HG03342 (cell line): ENCODE results near the gene RBM47.
A peak's percentile ranks its signal among the peaks of the same experiment; 100 is the strongest.
"Not testable (repeated sequence)": the region's sequence is repeated elsewhere in the genome, so short reads cannot be mapped to it uniquely, and the experiment has no call there.

Source experiments
- ATAC-seq: cut with Tn5 transposase; IDR thresholded peaks from one replicate; pipeline ENCODE4 v1.9.1; 2021; ENCODE audit warnings: mild to moderate bottlenecking, moderate library complexity; ENCODE audit not compliant: unreplicated experiment

RBM47 gene

DNA sequence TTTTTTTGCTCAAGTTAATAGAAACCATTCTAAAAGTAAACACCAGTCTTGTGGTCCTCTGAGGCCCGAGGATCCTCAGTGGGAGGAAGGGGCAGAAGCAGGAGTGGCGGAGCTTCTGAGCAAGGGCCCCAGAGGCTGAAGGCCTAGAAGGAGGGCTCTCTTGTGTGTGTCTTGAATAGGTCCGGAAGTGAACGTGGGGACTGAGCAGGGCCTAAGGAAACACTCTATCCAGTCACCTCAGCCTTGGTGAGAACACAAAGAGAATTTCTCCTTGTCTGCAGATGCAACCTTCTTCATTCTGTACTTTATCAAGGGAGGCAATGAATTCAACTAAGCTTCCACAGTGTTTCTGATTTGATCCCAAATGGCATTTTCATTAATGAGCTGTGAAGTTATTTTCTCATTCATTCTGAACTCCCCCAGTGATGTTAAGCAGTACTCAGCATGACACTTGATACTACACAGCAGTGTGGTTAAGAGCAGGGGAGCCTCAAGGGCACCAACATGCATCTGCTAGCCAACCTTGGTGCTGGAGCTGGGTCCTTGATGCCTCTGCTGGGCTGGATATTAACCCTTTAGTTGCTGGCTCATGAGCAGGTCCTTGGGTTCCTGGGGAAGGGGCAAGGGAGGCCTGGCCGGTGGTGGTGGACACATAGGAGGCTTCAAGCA lies 64.7 kb downstream of the RBM47 start:
- no peak for ATAC-seq

GRCh38 chr4:40564004-40564403 lies 65.7 kb downstream of the RBM47 start:
- ATAC-seq: no peak

DNA sequence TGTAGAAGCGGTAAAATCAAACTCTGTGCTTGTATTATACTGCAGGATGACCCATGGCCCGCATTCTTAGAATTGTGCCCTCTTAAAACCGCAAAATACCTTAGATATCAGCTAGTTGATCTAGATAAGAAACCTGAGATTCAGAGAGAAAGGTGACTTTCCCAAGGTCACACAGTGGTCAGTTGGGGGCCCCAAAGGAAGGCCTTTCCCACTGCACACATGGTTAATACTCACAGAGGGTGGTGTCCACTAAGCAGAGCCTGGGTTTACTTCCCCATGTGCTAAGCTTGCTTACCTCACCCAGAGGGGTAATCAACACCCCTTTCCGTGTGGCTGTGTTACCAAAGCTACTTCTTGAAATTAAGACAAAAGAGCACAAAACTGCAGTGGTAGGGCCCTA lies 66.3 kb downstream of the RBM47 start:
- no peak for ATAC-seq

- ATAC-seq: no peak
Observed at GRCh38 chr4:40562681-40563080, 67.0 kb downstream of the RBM47 start.

DNA sequence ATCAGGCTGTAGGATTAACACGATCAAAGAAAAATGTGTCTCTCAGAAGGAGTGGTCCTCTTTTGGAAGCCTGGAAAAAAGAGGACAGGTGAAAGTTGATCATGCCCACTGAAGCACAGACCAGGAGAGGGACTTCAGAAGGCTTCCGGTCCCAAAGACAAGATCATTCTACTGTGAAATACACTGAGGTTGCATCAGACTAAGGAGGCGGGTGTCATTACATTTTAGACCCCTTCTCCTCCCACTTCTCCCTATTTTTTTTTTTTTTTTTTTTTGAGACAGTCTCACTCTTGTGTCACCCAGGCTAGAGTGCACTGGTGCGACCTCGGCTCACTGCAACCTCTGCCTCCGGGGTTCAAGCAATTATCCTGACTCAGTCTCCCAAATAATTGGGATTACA lies 67.5 kb downstream of the RBM47 start:
- ATAC-seq: no peak

GRCh38 chr4:40561543-40562177 lies 68.0 kb downstream of the RBM47 start:
- ATAC-seq: not testable (repeated sequence)

DNA sequence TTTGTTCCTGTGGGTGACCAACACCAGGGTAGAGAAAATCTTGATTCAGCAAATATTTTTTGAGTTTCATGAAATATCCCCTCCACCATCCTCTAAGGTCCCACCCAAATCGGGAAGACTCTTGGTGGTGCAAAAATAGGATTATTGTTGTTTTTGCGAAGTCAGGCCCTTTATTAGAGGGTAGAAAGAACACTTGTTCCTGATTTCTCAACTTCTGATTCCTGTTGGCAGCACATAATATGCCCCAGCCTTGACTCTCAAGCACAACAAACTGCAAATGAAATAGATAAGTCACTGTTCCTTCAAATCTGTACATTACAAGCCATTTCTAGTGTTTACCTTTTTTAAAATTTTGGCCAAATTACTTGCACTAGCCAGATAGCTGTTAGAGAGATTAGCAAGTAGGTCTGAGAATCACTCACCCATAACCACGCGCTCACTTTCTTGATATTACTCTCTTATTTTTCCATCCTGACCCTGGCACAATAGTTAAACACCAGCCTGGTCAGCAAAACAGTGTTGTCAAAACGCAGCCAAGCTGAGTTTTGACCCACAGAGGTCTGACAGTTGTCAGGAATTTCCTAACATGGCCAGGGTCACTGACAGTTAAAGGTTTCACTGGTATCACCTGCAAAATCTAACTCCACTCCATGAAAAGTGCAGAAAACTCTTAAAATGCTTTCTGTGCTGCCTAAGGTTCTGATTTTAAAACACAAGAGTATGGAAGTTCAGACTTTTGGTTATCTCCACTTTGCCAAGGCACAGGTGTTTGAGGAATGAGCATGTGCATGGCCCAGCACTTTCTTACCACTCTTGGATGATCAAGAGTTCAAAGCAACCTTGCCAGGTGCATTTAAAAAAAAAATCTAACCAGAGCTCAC lies 69.8 kb downstream of the RBM47 start:
- peak; percentile 41 for ATAC-seq

- ATAC-seq: no peak
Observed at GRCh38 chr4:40557736-40558135, 71.9 kb downstream of the RBM47 start.

DNA sequence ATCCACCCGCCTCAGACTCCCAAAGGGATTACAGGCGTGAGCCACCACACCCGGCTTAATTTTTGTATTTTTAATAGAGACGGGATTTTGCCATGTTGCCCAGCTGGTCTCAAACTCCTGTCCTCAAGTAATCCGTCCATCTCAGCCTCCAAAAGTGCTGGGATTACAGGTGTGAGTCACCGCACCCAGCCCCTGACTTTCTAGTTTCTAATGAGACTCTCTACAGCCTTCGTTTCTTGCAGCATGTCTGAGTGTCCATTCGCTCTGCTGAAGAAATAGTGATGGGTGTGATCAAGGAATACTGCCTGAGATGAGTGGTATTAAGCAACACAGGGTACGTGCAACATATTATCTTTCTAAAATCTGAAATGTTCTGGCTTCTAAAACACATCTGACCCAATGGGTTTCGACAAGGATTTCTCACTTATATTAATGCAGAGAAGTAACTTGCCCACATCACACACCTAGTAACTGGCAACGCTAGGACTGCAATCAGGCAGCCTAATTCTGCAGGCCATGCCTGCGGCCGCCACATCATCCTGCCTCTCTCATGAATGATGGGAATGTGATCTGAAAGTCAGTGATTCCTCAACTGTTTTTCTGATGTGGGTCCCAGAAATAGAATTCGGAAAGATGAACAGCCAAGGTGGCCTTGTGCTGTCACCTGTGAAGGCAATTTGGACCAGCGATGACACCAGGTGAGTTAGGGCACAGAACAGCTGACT lies 74.3 kb downstream of the RBM47 start:
- no peak for ATAC-seq

DNA sequence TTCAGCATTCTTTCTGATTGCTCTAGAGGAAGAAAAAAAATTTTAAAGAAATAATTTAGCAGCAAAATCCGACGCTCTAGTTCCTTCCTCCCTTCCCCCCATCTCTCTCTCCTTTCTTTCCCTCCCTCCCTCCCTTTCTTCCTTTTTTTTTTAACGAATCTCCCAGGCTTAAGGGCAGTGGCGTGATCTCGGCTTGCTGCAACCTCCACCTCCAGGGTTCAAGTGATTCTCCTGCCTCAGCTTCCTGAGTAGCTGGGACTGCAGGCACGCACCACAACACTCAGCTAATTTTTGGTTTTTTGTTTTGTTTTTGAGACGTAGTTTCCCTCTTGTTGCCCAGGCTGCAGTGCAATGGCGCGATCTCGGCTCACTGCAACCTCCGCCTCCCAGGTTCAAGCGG lies 75.0 kb downstream of the RBM47 start:
- ATAC-seq: not testable (repeated sequence)

DNA sequence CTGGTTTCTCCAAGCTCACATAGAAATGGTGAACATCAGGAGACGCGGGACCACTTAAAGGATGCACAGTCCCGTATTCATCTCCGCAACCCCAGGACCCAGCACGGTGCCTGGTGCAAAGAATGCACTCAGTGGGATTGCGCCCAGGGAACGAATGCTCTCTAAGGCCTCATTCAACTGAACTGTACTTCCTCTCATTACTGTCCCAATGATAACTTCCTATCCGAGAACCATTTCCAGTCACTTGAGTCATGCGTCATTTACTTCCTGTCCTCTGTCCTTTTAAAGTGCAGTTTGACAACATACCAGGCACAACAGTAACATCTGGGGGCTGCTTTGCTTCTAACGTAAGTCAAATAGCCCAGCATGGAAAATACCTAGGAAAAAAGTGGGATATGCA lies 75.7 kb downstream of the RBM47 start:
- ATAC-seq: no peak

DNA sequence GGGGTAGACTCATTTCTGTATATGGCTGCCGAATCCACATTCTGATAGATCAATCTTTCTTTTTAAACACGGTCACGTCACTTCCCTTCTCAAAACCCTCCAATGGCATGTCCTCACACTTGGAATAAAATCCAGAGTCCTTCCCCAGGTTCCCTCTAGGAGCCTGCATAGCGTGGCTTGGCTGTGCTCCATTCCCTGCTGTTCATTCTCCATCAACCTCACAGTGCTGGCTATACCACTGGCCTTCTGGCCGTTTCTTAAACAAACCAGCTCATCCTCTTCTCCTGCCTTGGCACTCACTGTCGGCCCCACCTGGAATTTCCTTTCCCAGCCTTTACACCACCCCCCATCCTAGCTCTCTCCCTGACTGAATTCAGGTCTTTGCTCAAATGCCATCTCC lies 77.1 kb downstream of the RBM47 start:
- no peak for ATAC-seq

GRCh38 chr4:40551568-40552136 lies 78.0 kb downstream of the RBM47 start:
- ATAC-seq: not testable (repeated sequence)

DNA sequence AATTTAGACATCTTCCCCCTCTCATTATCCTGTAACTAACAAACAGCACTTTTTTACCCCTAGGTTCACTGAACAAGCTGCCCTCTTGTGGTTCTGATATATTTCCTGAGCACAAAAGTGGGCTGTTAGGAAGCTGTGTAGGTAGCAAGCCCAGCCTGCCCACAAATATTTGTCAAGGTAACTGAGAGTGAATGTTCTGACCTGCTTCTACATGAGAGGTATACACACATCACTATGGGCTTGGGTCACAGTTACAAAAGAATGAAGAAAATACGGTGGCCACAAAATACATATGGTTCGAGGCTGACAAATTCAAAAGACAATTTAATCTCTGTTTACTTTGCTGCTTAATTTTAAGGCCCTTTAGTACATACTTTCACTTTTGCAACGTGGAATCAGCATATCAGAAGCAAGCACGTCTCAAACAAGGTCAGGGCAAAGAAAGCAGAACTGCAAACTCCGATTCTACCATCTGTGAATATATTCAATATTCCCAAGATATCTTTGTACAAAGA lies 78.7 kb downstream of the RBM47 start:
- ATAC-seq: peak; percentile 59

GRCh38 chr4:40550196-40550595 lies 79.5 kb downstream of the RBM47 start:
- ATAC-seq: no peak

- no peak for ATAC-seq
Observed at GRCh38 chr4:40548256-40548655, 81.4 kb downstream of the RBM47 start.

GRCh38 chr4:40547789-40548132 lies 81.9 kb downstream of the RBM47 start:
- ATAC-seq: no peak

GRCh38 chr4:40546969-40547788 lies 82.5 kb downstream of the RBM47 start:
- ATAC-seq: no peak

GRCh38 chr4:40546506-40546905 lies 83.2 kb downstream of the RBM47 start:
- ATAC-seq: no peak

- ATAC-seq: not testable (repeated sequence)
Observed at GRCh38 chr4:40545487-40545886, 84.2 kb downstream of the RBM47 start.
